ENCODE data around the gene WDFY4. TPM values are rescaled to one million over a fixed set of nuclear protein-coding genes. Genes with fewer than 3 reads are reported as not detected.

WDFY4 gene
- total RNA-seq, 1 donor from 2014 or later, result 33.8 TPM

GRCh38 chr10:48751730-48752129 lies 67.1 kb downstream of the WDFY4 start:
- H3K27me3 ChIP-seq, result no peaks in the 10 kb centered on the region
- H3K4me3 ChIP-seq, result no peak overlapping the region
- no peak for DNase-seq (ENCODE audit: low spot score in 2 of 2)
- TF ChIP-seq CTCF (IDR thresholded peaks at IDR 0.05), result no peak
- no peak overlapping the region for H3K27ac ChIP-seq
- H3K9me3 ChIP-seq, result no peaks in the 10 kb centered on the region
- H3K36me3 ChIP-seq, result no peaks in the 10 kb centered on the region
- no peaks in the 10 kb centered on the region for H3K4me1 ChIP-seq
- intact Hi-C loops (cut with DNase I), result no loop called here

GRCh38 chr10:48758411-48758810 lies 73.7 kb downstream of the WDFY4 start:
- no peak for DNase-seq (ENCODE audit: low spot score in 2 of 2)
- no peak for TF ChIP-seq CTCF (IDR thresholded peaks at IDR 0.05)
- H3K4me1 ChIP-seq, result no peaks in the 10 kb centered on the region
- H3K36me3 ChIP-seq, result no peaks in the 10 kb centered on the region
- no peaks in the 10 kb centered on the region for H3K27me3 ChIP-seq
- intact Hi-C loops (cut with DNase I), result no loop called here
- H3K27ac ChIP-seq, result no peak overlapping the region
- no peak overlapping the region for H3K4me3 ChIP-seq
- H3K9me3 ChIP-seq, result no peaks in the 10 kb centered on the region

- H3K4me3 ChIP-seq, result no peak overlapping the region
- no peak overlapping the region for H3K27ac ChIP-seq
- no peaks in the 10 kb centered on the region for H3K4me1 ChIP-seq
- H3K27me3 ChIP-seq, result no peaks in the 10 kb centered on the region
- intact Hi-C loops (cut with DNase I), result no loop called here
- H3K9me3 ChIP-seq, result no peaks in the 10 kb centered on the region
- no peaks in the 10 kb centered on the region for H3K36me3 ChIP-seq
- DNase-seq (ENCODE audit: low spot score in 2 of 2), result no peak
- TF ChIP-seq CTCF (IDR thresholded peaks at IDR 0.05), result no peak
These were observed 74.6 kb downstream of the WDFY4 start for GRCh38 chr10:48759113-48759901.

- H3K27ac ChIP-seq, result no peak overlapping the region
- TF ChIP-seq CTCF (IDR thresholded peaks at IDR 0.05), result no peak
- intact Hi-C loops (cut with DNase I), result no loop called here
- no peaks in the 10 kb centered on the region for H3K27me3 ChIP-seq
- H3K9me3 ChIP-seq, result no peaks in the 10 kb centered on the region
- H3K4me1 ChIP-seq, result no peaks in the 10 kb centered on the region
- no peak overlapping the region for H3K4me3 ChIP-seq
- DNase-seq (ENCODE audit: low spot score in 2 of 2), result no peak
- H3K36me3 ChIP-seq, result no peaks in the 10 kb centered on the region
These were observed 76.3 kb downstream of the WDFY4 start for GRCh38 chr10:48760983-48761382.

GRCh38 chr10:48762064-48763042 lies 77.7 kb downstream of the WDFY4 start:
- TF ChIP-seq CTCF (IDR thresholded peaks at IDR 0.05), result no peak
- Histone ChIP-seq H3K27me3 (no peaks in the 10 kb centered on the region), H3K27ac (no peak overlapping the region), H3K4me1 (no peaks in the 10 kb centered on the region), H3K9me3 (no peaks in the 10 kb centered on the region), H3K36me3 (no peaks in the 10 kb centered on the region), H3K4me3 (no peak overlapping the region)
- intact Hi-C loops (cut with DNase I), result no loop called here
- DNase-seq (ENCODE audit: low spot score in 2 of 2), result no peak
